Measurements from ENCODE around the gene ANXA7.
"Not testable (repeated sequence)": the region's sequence is repeated elsewhere in the genome, so short reads cannot be mapped to it uniquely, and the experiment has no call there.

ANXA7 gene

GRCh38 chr10:73407495-73407894 lies 6.4 kb downstream of the ANXA7 start:
- no peak for DNase-seq

- DNase-seq, result no peak
Measured at GRCh38 chr10:73406846-73407245, 7.0 kb downstream of the ANXA7 start.

- DNase-seq, result no peak
Measured at GRCh38 chr10:73405556-73405955, 8.3 kb downstream of the ANXA7 start.

- DNase-seq, result no peak
Measured at GRCh38 chr10:73404690-73405089, 9.2 kb downstream of the ANXA7 start.

DNA sequence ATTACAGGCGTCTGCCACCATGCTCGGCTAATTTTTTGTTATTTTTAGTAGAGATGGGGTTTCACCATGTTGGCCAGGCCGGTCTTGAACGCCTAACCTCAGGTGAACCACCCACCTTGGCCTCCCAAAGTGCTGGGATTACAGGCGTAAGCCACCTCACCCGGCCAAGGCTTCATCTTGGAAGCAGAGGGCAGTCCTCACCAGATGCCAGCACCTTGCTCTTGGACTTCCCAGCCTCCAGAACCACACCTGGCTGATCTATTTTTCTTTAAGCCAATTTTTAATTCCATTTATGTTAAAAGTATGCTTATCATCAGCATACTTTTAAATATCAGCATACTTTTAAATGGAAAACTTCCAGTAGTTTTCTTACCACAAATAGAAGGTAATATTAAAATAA lies 12.2 kb downstream of the ANXA7 start:
- no peak for DNase-seq

DNA sequence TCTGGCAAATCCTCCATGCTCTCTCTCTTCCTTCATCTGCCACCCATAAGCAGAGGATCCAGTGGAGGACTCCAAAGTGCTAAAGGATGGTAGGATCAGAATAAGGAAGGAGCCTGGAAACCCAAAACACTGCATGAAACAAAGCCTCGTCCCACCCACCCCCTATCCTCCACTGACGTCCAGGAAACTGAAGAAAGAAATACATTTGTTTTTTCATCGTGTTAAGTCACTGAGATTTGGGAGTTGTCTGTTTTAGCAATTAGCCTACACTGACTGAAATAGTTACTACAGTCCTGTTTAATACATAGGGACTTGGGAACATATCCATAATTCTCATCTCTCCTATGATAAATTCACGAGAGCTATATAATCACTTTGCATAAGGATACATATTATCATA lies 14.8 kb downstream of the ANXA7 start:
- DNase-seq, result no peak

GRCh38 chr10:73398024-73398423 lies 15.8 kb downstream of the ANXA7 start:
- no peak for DNase-seq

DNA sequence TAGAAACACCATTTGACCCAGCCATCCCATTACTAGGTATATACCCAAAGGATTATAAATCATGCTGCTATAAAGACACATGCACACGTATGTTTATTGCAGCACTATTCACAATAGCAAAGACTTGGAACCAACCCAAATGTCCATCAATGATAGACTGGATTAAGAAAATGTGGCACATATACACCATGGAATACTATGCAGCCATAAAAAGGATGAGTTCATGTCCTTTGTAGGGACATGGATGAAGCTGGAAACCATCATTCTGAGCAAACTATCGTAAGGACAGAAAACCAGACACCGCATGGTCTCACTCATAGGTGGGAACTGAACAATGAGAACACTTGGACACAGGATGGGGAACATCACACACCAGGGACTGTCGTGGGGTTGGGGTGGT lies 19.5 kb downstream of the ANXA7 start:
- DNase-seq, result not testable (repeated sequence)

DNA sequence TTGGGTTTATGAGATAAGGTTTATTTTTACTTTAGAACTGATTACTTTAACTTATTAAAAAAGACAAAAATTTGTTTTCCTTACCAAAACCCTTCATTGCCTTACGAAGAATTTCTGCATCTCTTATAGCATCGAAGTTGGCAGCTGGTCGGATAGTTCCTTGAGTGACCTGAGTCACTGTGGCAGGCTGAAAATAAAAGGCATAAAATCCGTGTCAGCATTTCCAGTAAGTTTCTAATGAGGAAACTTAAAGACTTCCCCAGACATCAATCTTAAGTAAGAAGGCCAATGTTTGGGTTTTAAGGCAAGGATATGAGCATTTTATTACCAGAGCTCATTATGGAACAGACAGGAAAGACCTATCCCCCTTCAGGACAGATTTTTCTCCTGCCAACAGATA lies 25.6 kb downstream of the ANXA7 start:
- no peak for DNase-seq

DNA sequence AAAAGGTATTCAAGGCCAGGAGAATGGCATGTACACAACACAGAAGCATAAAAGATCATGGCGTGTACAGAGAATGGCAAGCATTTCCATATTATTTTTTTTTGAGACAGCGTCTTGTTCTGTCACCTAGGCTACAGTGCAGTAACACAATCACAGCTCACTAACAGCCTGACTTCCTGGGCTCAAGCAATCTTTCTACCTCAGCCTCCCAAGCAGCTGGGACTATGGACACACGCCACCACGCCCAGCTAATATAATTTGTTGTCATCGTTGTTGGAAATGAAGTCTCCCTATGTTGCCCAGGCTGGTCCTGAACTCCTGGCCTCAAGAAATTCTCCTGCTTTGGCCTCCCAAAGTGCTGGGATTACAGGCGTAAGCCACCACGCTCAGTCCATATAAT lies 27.3 kb downstream of the ANXA7 start:
- DNase-seq, result no peak

DNA sequence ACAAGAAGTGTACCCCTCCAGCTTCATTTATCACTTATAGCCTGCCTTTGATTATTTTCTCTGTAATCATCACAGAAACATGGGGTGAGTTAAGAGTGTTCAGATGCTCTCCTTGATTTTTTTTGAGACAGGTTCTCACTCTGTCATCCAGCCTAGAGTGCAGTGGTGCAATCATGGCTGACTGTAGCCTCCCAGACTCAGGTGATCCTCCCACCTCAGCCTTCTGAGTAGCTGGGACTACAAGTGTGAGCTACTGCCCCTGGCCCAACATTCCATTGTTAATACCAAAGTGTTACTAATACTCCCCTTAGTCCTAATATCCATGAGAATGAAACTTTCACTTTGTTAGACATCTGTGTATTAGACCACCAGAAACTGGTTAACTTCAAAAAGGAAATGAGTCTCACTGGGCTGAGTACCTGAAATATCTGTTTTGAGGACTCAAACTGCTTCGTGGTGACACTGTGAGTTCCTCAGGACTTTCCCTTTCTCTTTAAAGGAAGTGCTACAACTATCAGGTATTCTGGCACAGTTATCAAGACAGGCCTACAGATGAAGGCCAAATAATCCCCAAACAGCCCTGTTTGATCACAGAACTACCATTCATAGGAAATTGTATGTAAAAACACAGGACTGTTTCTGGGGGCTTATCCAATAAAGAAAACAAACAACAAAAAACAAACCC lies 34.7 kb downstream of the ANXA7 start:
- DNase-seq, result no peak

GRCh38 chr10:73376679-73377078 lies 37.2 kb downstream of the ANXA7 start:
- no peak for DNase-seq

DNA sequence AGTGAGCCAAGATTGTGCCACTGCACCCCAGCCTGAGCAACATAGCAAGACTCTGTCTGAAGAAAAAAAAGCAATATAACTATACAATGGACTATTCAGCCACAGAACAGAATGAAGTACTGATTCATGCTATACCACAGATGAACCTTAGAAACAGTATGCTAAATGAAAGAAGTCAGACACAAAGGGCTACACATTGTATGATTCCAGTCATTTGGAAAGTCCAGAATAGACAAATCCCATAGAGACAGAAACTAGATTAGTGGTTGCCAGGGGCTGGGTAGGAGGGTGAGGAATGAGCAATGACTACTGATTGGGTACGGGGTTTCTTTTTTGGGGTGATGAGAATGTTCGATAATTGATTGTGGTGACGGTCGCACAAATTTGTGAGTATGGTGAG lies 45.6 kb downstream of the ANXA7 start:
- no peak for DNase-seq

DNA sequence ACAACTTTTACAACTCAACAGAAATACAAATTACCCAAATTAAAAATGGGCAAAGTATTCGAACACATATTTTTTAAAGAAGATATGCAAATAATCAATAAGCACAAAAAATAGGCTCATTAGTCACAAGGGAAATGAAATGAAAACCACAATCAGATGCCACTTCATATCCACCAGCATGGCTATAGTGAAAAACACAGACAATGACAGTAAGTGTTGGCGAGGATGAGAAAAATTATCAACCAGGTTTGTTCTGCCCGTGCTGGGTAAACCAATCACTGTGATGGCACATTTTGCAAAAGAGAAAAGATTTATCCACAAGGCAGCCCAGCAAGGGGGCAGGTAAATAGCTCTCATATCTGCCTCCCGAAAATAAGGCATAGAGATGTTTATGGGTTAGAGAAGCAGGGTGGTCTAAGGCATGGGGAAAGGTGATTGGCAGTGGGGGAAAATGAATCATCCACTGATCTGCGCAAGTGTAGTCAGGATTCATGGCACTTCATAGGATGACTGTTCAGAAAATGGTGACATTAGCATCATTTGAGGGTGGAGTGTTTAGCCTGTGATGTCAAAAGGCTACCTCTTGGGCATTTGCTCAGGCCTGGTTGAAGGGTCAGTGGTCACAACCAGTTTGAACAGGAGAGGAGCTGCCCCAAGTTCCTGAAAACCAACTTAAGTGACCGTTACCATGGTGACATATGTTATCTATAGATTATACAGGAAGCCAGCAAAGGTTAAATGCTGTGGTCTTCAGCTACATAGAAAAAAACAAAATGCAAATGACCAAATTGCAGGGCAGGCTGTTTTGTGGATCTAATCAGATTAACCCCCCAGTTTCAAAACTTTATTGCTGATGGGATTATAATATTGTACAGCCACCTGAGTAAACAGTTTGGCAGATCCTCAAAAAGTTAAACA lies 47.2 kb downstream of the ANXA7 start:
- peak in 1 of 2 experiments; percentile 6 for DNase-seq

GRCh38 chr10:73364964-73365363 lies 48.9 kb downstream of the ANXA7 start:
- no peak for DNase-seq

- no peak for DNase-seq
Measured at GRCh38 chr10:73359492-73359891, 54.4 kb downstream of the ANXA7 start.

DNA sequence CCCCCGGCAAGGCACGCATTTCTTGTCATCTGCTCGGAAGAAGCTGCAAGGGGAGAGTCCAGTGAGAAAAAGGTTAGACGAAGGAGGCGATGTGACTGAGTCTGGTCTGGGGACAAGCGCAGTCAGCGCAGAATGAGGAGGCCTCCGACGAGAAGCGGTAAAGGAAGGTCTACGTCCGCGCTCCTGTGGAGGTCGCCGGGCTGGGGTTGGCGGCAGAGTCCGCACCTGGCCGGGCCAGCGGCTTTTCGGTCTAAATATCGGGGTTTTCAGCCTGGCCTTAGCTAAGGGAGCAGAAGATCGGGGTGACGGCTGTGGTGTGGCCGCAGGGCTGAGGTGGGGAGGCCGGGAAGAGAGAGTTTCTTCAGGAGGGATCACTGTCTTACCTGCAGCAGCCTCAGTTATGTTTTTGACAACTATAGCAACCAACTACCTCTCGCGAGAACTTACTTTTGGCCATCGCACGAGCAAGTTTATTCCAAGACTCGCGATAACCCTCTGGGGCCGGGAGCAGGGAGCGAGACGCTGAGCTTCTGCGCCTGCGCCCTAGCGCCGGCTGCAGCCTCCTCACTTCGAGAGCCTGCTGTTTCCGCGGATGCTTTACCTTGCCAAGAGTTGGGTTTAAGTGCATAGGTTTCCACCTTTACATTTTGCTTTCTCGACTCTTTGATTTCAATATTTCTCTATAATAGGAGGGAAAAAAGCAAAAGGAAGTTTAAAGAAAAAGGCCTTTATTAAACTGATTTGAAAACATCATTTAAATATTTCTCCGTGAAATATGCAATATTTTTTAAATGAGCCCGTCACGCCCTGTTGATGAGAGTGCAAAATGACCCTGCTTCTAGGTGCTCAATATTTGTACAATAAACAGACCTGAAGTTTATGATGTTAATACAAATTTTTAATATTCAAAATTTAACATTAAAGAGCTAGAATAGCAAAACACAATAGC lies 55.3 kb downstream of the ANXA7 start, which contains the start of gene CFAP70:
TSS of gene CFAP70 (minus strand) at position 534 of the 949 bp plus-strand sequence. CDS start 4,068 bp downstream, outside the sequence.
- DNase-seq, result peak; percentile 91 to 93

DNA sequence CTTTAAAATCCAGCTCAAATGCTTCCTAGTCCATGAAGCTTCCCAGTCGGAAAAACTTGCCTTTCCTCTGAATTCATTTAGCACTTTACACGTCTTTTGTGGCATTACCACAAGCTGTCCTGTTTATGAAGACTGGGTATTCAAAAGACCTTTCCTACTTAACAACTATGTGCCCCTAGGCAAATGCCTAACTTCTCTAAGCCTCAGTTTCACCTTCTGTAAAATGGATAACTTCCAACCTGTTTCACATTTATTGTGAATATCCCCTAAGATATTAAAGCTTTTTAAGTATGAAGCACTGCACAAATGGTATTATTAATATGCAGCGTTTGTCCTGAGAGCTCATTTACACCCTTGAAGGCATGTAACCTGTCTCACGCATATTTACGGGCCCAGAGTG lies 56.0 kb downstream of the ANXA7 start:
- no peak for DNase-seq

DNA sequence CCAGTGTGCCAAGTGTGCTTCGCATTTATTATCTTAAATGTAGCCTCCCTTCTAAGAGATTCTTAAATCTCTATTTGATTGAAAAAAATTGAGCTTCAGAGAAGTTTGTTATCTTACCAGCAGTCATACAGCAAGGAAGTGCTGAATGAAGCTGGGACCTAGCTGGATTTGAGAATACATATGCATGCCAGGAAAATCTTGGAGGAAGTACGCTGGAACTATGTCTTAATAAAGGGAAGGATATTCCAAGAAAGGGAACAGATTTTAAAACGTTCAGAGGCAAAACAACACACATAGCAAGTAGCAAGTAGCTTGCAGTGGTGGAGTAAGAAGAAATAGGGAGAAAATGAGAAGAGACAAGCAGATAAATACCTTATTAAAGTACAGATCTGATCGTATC lies 56.7 kb downstream of the ANXA7 start:
- no peak for DNase-seq

- DNase-seq, result no peak
Measured at GRCh38 chr10:73344269-73344668, 69.6 kb downstream of the ANXA7 start.

- DNase-seq, result no peak
Measured at GRCh38 chr10:73340121-73340520, 73.7 kb downstream of the ANXA7 start.

DNA sequence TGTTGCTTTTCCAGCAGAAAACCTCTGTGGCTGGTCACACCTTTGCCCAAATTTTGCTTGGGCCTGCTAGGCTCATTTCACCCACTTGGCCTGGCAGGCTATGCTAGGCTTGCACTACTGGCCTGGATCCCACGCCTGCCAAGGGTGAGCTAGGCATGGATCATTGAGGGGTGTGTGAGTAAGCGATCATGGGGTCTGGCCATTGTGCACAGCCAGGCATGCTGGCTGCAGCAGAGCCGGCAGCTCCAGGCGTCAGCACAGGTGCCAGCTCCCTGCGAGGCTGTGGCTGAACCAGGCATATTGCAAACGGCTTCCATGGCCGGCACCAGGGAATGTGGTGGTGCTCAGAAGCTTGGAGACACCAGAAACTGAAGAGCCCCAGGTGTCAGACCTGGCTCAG lies 74.4 kb downstream of the ANXA7 start:
- DNase-seq, result no peak

DNA sequence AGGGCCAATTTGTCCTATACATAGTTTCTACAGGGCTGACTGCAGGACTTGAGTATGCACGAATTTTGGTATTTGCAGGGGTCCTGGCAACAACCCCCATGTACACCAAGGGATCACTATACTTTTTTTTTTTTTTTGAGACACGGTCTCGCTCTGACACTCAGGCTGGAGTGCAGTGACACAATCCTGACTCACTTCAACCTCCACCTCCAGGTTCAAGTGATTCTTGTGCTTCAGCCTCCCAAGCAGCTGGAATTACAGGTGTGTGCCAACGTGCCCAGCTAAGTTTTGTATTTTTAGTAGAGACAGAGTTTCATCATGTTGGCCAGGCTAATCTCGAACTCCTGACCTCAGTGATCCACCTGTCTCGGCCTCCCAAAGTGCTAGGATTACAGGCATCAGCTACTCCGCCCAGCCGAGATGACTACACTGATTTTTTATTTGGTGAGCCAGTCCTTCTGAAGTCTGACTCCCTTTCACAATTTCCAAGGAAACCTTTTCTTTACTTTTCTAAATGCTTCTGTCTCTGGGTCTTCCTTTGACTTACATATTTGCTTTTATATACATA lies 75.0 kb downstream of the ANXA7 start:
- DNase-seq, result no peak
